ENCODE results near the gene C2orf42.

DNA sequence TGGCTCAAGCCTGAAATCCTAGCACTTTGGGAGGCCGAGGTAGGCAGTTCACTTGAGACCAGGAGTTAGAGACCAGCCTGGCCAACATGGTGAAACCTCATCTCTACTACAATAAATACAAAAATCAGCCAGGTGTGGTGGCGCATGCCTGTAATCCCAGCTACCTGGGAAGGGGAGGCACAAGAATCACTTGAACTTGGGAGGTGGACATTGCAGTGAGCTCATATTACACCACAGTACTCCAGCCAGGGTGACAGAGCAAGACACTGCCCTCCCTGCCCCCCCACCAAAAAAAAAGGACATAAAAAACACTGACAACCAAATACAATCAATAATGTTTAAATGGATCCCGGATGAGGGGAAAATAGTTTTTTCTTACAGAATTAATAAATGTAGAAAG lies 49.8 kb upstream of the C2orf42 start:
- TF ChIP-seq, protein P1, sequence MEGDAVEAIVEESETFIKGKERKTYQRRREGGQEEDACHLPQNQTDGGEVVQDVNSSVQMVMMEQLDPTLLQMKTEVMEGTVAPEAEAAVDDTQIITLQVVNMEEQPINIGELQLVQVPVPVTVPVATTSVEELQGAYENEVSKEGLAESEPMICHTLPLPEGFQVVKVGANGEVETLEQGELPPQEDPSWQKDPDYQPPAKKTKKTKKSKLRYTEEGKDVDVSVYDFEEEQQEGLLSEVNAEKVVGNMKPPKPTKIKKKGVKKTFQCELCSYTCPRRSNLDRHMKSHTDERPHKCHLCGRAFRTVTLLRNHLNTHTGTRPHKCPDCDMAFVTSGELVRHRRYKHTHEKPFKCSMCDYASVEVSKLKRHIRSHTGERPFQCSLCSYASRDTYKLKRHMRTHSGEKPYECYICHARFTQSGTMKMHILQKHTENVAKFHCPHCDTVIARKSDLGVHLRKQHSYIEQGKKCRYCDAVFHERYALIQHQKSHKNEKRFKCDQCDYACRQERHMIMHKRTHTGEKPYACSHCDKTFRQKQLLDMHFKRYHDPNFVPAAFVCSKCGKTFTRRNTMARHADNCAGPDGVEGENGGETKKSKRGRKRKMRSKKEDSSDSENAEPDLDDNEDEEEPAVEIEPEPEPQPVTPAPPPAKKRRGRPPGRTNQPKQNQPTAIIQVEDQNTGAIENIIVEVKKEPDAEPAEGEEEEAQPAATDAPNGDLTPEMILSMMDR (IDR thresholded peaks at IDR 0.05; ENCODE audit: poor library complexity) = no peak
- TF ChIP-seq EZH2 (IDR thresholded peaks at IDR 0.05; ENCODE audit: borderline replicate concordance) = no peak

Data from hepatocyte (in vitro differentiated cells).